H9 (cell line): Measurements from ENCODE around the gene NKAIN1. TPM values are rescaled to one million over a fixed set of nuclear protein-coding genes. Genes with fewer than 3 reads are reported as not detected.

Experiments used
- DNase-seq: peaks from one replicate; pipeline ENCODE4 v3.0.0-alpha.2; 2017
- H2AFZ ChIP-seq: one replicate; pipeline ENCODE4 v1.6.1; 2013; ENCODE audit warnings: mild to moderate bottlenecking, low read length, control low read depth, moderate library complexity
- H2AK5ac ChIP-seq: 2 replicates; pipeline ENCODE4 v1.6.1; 2013; ENCODE audit warnings: low read length, control low read depth, mixed read lengths; ENCODE audit not compliant: insufficient read length
- H2BK120ac ChIP-seq: one replicate; pipeline ENCODE4 v1.6.1; 2013; ENCODE audit warnings: low read depth, mild to moderate bottlenecking, low read length, control low read depth, inconsistent platforms; ENCODE audit not compliant: poor library complexity, severe bottlenecking
- H2BK12ac ChIP-seq: 2 replicates; pipeline ENCODE4 v1.6.1; 2013; ENCODE audit warnings: low read length, control low read depth, mixed read lengths, low read depth; ENCODE audit not compliant: insufficient read length
- H2BK15ac ChIP-seq: 2 replicates; pipeline ENCODE4 v1.6.1; 2013; ENCODE audit warnings: low read depth, low read length, control low read depth
- H2BK20ac ChIP-seq: one replicate; pipeline ENCODE4 v1.6.1; 2013; ENCODE audit warnings: low read depth, mild to moderate bottlenecking, low read length, control low read depth, inconsistent platforms; ENCODE audit not compliant: poor library complexity, severe bottlenecking
- H2BK5ac ChIP-seq: 2 replicates; pipeline ENCODE4 v1.6.1; 2013; ENCODE audit warnings: low read length, control low read depth, mixed read lengths; ENCODE audit not compliant: insufficient read length
- H3K14ac ChIP-seq: 2 replicates; pipeline ENCODE4 v1.6.1; 2013; ENCODE audit warnings: low read length, control low read depth; ENCODE audit not compliant: insufficient read depth
- H3K18ac ChIP-seq: 2 replicates; pipeline ENCODE4 v1.6.1; 2013; ENCODE audit warnings: low read depth, mild to moderate bottlenecking, mixed read lengths, low read length, control low read depth; ENCODE audit not compliant: insufficient read length
- H3K23ac ChIP-seq: 2 replicates; pipeline ENCODE4 v1.6.1; 2013; ENCODE audit warnings: low read length, control low read depth, mixed read lengths, low read depth; ENCODE audit not compliant: insufficient read length
- H3K23me2 ChIP-seq: 2 replicates; pipeline ENCODE4 v1.6.1; 2013; ENCODE audit warnings: low read depth, mild to moderate bottlenecking, mixed read lengths, low read length, control low read depth; ENCODE audit not compliant: insufficient read length, poor library complexity, severe bottlenecking
- H3K27ac ChIP-seq: 2 replicates; pipeline ENCODE4 v1.5.1; 2013; ENCODE audit warnings: low read length, control low read depth, mixed read lengths, low read depth; ENCODE audit not compliant: insufficient read length
- H3K27me3 ChIP-seq: 2 replicates; pipeline ENCODE4 v1.6.1; 2013; ENCODE audit warnings: low read length, control low read depth, inconsistent platforms; ENCODE audit not compliant: insufficient read depth
- H3K4ac ChIP-seq: 2 replicates; pipeline ENCODE4 v1.6.1; 2013; ENCODE audit warnings: low read depth, mild to moderate bottlenecking, control low read depth, inconsistent platforms, low read length, moderate library complexity
- H3K4me1 ChIP-seq: 2 replicates; pipeline ENCODE4 v1.6.1; 2013; ENCODE audit warnings: low read length, control low read depth, inconsistent platforms; ENCODE audit not compliant: insufficient read depth
- H3K4me2 ChIP-seq: 2 replicates; pipeline ENCODE4 v1.6.1; 2013; ENCODE audit warnings: low read length, control low read depth, mixed read lengths; ENCODE audit not compliant: insufficient read length, insufficient read depth
- H3K56ac ChIP-seq: 2 replicates; pipeline ENCODE4 v1.6.1; 2013; ENCODE audit warnings: low read depth, mild to moderate bottlenecking, mixed read lengths, low read length, control low read depth; ENCODE audit not compliant: insufficient read length
- H3K79me1 ChIP-seq: 2 replicates; pipeline ENCODE4 v1.6.1; 2013; ENCODE audit warnings: low read depth, mild to moderate bottlenecking, moderate library complexity, low read length, control low read depth, inconsistent platforms; ENCODE audit not compliant: insufficient read depth, poor library complexity, severe bottlenecking
- H3K79me2 ChIP-seq: 2 replicates; pipeline ENCODE4 v1.6.1; 2013; ENCODE audit warnings: low read length, control low read depth, inconsistent platforms; ENCODE audit not compliant: insufficient read depth
- H3K9ac ChIP-seq: 2 replicates; pipeline ENCODE4 v1.6.1; 2013; ENCODE audit warnings: low read length, control low read depth, mixed read lengths; ENCODE audit not compliant: insufficient read length; ENCODE audit errors: extremely low read depth
- H3K9me3 ChIP-seq: one replicate; pipeline ENCODE4 v1.6.1; 2013; ENCODE audit warnings: low read depth, low read length, inconsistent platforms; ENCODE audit not compliant: control insufficient read depth
- H3T11ph ChIP-seq: one replicate; pipeline ENCODE4 v1.6.1; 2013; ENCODE audit warnings: mild to moderate bottlenecking, low read length, control low read depth, inconsistent platforms
- H4K20me1 ChIP-seq: one replicate; pipeline ENCODE4 v1.6.1; 2013; ENCODE audit not compliant: control insufficient read depth, insufficient read length, insufficient read depth
- H4K5ac ChIP-seq: 2 replicates; pipeline ENCODE4 v1.6.1; 2013; ENCODE audit warnings: low read depth, mild to moderate bottlenecking, mixed read lengths, low read length, control low read depth; ENCODE audit not compliant: insufficient read length
- H4K8ac ChIP-seq: replicated peaks from 2 replicates; pipeline ENCODE4 v1.6.1; 2013; ENCODE audit warnings: low read length, control low read depth, mixed read lengths, low read depth; ENCODE audit not compliant: insufficient read length
- H4K91ac ChIP-seq: 2 replicates; pipeline ENCODE4 v1.6.1; 2013; ENCODE audit warnings: low read depth, mild to moderate bottlenecking, moderate library complexity, mixed read lengths, low read length, control low read depth; ENCODE audit not compliant: insufficient read length
- H3K27ac Mint-ChIP-seq, 3 experiments: 2 replicates in 2 of 3; 3 replicates in 1 of 3; pipeline ENCODE4 v1.8.0; 2020 to 2021; ENCODE audit warnings: mixed read lengths in 3 of 3, mild to moderate bottlenecking in 1 of 3, moderate library complexity in 1 of 3
- H3K27me3 Mint-ChIP-seq: 2 replicates; pipeline ENCODE4 v1.8.0; 2021; ENCODE audit warnings: low read depth, mild to moderate bottlenecking, moderate library complexity, mixed read lengths
- H3K36me3 Mint-ChIP-seq, 3 experiments: 2 replicates in 2 of 3; 3 replicates in 1 of 3; pipeline ENCODE4 v1.8.0; 2020 to 2021; ENCODE audit warnings: low read depth in 3 of 3, mixed read lengths in 3 of 3; ENCODE audit not compliant: insufficient read depth in 1 of 3
- H3K4me1 Mint-ChIP-seq, 2 experiments: 2 replicates each; pipeline ENCODE4 v1.8.0; 2020; ENCODE audit warnings: mixed read lengths in 2 of 2
- H3K4me3 Mint-ChIP-seq, 2 experiments: 2 replicates in 1 of 2; 3 replicates in 1 of 2; pipeline ENCODE4 v1.8.0; 2020 to 2021; ENCODE audit warnings: mild to moderate bottlenecking in 2 of 2, mixed read lengths in 2 of 2, moderate library complexity in 1 of 2
- H3K9me3 Mint-ChIP-seq, 2 experiments: 2 replicates in 1 of 2; 3 replicates in 1 of 2; pipeline ENCODE4 v1.8.0; 2020; ENCODE audit warnings: mild to moderate bottlenecking in 2 of 2, mixed read lengths in 2 of 2, moderate library complexity in 1 of 2
- WGBS: extraction: QIAGEN DNeasy Blood & Tissue Kit; methylation state at CpG from one replicate; pipeline ENCODE4 v1.1.7; 2013; ENCODE audit warnings: missing lambda C conversion rate, low lambda C conversion rate, mixed read lengths; ENCODE audit not compliant: insufficient read length; ENCODE audit errors: extremely low coverage; 5-methylcytosine and 5-hydroxymethylcytosine counted together
- total RNA-seq: library from RNA; stranded (reverse); gene quantifications from 2 replicates; pipeline ENCODE4 v1.2.1, GENCODE V29; 2021
- TF ChIP-seq, protein P1 (sequence below): fragments of 200-600 bp; sonication (generic); conservative IDR thresholded peaks from 3 replicates; pipeline ENCODE4 v1.8.0; 2021; ENCODE audit warnings: antibody characterized with exemption, mild to moderate bottlenecking

NKAIN1 gene
- total RNA-seq, 1 experiment from 2014 or later = 25.6 TPM

DNA sequence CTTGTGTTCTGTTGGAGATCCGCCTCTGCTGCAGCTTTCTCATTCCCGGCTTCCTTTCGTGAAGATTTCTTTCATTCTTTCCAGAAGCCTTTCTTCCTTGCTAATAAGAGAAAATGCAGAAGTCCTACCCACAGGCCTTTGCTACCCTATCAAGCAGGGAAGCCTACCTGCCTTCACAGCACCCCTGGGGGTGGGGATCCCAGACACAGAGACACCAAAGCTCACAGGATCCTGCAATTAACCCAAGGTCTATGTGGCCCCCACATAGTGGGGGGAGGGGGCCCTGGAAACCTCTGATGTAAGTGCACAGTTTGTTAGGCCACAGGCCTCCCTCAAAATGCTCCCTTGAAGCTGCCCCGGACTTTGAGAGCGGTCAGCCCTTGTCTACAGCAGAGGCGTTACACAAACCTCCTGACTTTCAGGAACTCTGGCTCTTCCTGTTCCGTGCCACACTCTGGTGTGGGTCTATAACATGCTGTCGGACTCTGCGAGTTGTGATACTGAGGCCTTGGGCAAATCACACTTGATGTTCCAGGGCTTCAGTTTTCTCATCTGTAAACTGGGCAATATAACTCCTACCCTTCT, 31.2 kb downstream of the NKAIN1 start:
- TF ChIP-seq, protein P1, sequence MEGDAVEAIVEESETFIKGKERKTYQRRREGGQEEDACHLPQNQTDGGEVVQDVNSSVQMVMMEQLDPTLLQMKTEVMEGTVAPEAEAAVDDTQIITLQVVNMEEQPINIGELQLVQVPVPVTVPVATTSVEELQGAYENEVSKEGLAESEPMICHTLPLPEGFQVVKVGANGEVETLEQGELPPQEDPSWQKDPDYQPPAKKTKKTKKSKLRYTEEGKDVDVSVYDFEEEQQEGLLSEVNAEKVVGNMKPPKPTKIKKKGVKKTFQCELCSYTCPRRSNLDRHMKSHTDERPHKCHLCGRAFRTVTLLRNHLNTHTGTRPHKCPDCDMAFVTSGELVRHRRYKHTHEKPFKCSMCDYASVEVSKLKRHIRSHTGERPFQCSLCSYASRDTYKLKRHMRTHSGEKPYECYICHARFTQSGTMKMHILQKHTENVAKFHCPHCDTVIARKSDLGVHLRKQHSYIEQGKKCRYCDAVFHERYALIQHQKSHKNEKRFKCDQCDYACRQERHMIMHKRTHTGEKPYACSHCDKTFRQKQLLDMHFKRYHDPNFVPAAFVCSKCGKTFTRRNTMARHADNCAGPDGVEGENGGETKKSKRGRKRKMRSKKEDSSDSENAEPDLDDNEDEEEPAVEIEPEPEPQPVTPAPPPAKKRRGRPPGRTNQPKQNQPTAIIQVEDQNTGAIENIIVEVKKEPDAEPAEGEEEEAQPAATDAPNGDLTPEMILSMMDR = no peak
- WGBS = no CpG with 5 or more reads among the region's 9 CpGs
- H3K27ac Mint-ChIP-seq = peak overlapping the region in 2 of 3 experiments; percentile 67 to 70; a peak in 2 of 7 replicates

More for the DNA sequence above, 31.2 kb downstream of the NKAIN1 start:
- H2BK12ac ChIP-seq = no peak overlapping the region
- H2AK5ac ChIP-seq = no peak overlapping the region
- no peak overlapping the region for H3K4me2 ChIP-seq
- no peaks in the 10 kb centered on the region for H4K20me1 ChIP-seq
- Mint-ChIP-seq H3K36me3 (peaks cover 0 to 2% (median 0%) of the 10 kb centered on the region in 3 experiments; a peak in 1 of 7 replicates), H3K4me1 (no peaks in the 10 kb centered on the region), H3K9me3 (no peaks in the 10 kb centered on the region), H3K4me3 (no peak overlapping the region), H3K27me3 (no peaks in the 10 kb centered on the region; the same call in 1 of the 2 replicates)
- H4K91ac ChIP-seq = no peak overlapping the region
- H3K23me2 ChIP-seq = peaks cover 3% of the 10 kb centered on the region
- H2BK20ac ChIP-seq = no peak overlapping the region
- H3K27me3 ChIP-seq = no peaks in the 10 kb centered on the region
- no peak overlapping the region for H4K8ac ChIP-seq
- H3K9ac ChIP-seq = no peak overlapping the region
- H3K27ac ChIP-seq = no peak overlapping the region
- H3K9me3 ChIP-seq = no peaks in the 10 kb centered on the region
- H2BK15ac ChIP-seq = no peak overlapping the region
- H3K18ac ChIP-seq = no peak overlapping the region
- no peak for DNase-seq
- no peak overlapping the region for H2BK120ac ChIP-seq
- no peak overlapping the region for H2BK5ac ChIP-seq
- no peak overlapping the region for H3K56ac ChIP-seq
- H3K79me2 ChIP-seq = no peaks in the 10 kb centered on the region; the same call in 1 of the 2 replicates
- H3T11ph ChIP-seq = no peak overlapping the region
- no peak overlapping the region for H3K23ac ChIP-seq
- H3K14ac ChIP-seq = no peak overlapping the region
- H2AFZ ChIP-seq = no peak overlapping the region
- no peaks in the 10 kb centered on the region for H3K4me1 ChIP-seq
- no peak overlapping the region for H4K5ac ChIP-seq
- no peak overlapping the region for H3K4ac ChIP-seq
- no peaks in the 10 kb centered on the region for H3K79me1 ChIP-seq
